GM08714 (cell line): ENCODE results near the gene SLC25A5.
"Not testable (repeated sequence)": the region's sequence is repeated elsewhere in the genome, so short reads cannot be mapped to it uniquely, and the experiment has no call there.

ENCODE experiments used
- H3K4me3 ChIP-seq: fragments of 200-500 bp; sonication (Bioruptor generic); 2 replicates; pipeline ENCODE4 v1.5.1; 2014; ENCODE audit warnings: mild to moderate bottlenecking, low read length, inconsistent platforms
- ZNF274 ChIP-seq: IDR thresholded peaks from 2 replicates; pipeline ENCODE4 v1.6.1; 2012; ENCODE audit warnings: mild to moderate bottlenecking, low read depth, low read length

SLC25A5 gene

GRCh38 chrX:119466970-119467369, 1.3 kb upstream of the SLC25A5 start:
- no peak for TF ChIP-seq ZNF274
- no peak overlapping the region for H3K4me3 ChIP-seq

GRCh38 chrX:119467433-119467832, 811 bp upstream of the SLC25A5 start:
- no peak overlapping the region for H3K4me3 ChIP-seq
- TF ChIP-seq ZNF274: no peak

- TF ChIP-seq ZNF274: no peak
- peak overlapping the region; percentile 84 for H3K4me3 ChIP-seq
Observed at GRCh38 chrX:119468551-119469312, 488 bp downstream of the SLC25A5 start.

GRCh38 chrX:119469313-119469635, 1.0 kb downstream of the SLC25A5 start:
- TF ChIP-seq ZNF274: no peak
- peak overlapping the region; percentile 66; the same call in 1 of the 2 replicates for H3K4me3 ChIP-seq

GRCh38 chrX:119474615-119475388, 6.6 kb downstream of the SLC25A5 start:
- no peak for TF ChIP-seq ZNF274
- H3K4me3 ChIP-seq: no peak overlapping the region

GRCh38 chrX:119475389-119476101, 7.3 kb downstream of the SLC25A5 start:
- TF ChIP-seq ZNF274: no peak

GRCh38 chrX:119477812-119478232, 9.6 kb downstream of the SLC25A5 start:
- TF ChIP-seq ZNF274: no peak
- H3K4me3 ChIP-seq: no peak overlapping the region

More at GRCh38 chrX:119475389-119476101, 7.3 kb downstream of the SLC25A5 start:
- H3K4me3 ChIP-seq: no peak overlapping the region

- no peak for TF ChIP-seq ZNF274
- H3K4me3 ChIP-seq: no peak overlapping the region
Observed at GRCh38 chrX:119478504-119478903, 10.3 kb downstream of the SLC25A5 start.

- no peak overlapping the region for H3K4me3 ChIP-seq
- TF ChIP-seq ZNF274: no peak
Observed at GRCh38 chrX:119479845-119480244, 11.6 kb downstream of the SLC25A5 start.

- H3K4me3 ChIP-seq: no peak overlapping the region
- no peak for TF ChIP-seq ZNF274
Observed at GRCh38 chrX:119481323-119481801, 13.1 kb downstream of the SLC25A5 start.

- no peak for TF ChIP-seq ZNF274
- no peak overlapping the region; the same call in 1 of the 2 replicates for H3K4me3 ChIP-seq
Observed at GRCh38 chrX:119482041-119482440, 13.8 kb downstream of the SLC25A5 start.

GRCh38 chrX:119482481-119483480, 14.5 kb downstream of the SLC25A5 start:
- TF ChIP-seq ZNF274: no peak
- H3K4me3 ChIP-seq: peak overlapping the region; percentile 17; the same call in 1 of the 2 replicates

GRCh38 chrX:119486745-119487144, 18.5 kb downstream of the SLC25A5 start:
- TF ChIP-seq ZNF274: no peak
- H3K4me3 ChIP-seq: no peak overlapping the region

- H3K4me3 ChIP-seq: not testable (repeated sequence)
Observed at GRCh38 chrX:119487766-119488165, 19.5 kb downstream of the SLC25A5 start.
